HepG2 (cell line): ENCODE measurements around the gene CREM.

Experiments used
- CSRNP1 ChIP-seq: sonication (generic); formaldehyde crosslinking; IDR thresholded peaks from 2 replicates; pipeline ENCODE4 v1.8.1; 2023; ENCODE audit warnings: mild to moderate bottlenecking, missing genetic modification reagents
- EEA1 ChIP-seq: sonication (generic); formaldehyde crosslinking; IDR thresholded peaks from 2 replicates; pipeline ENCODE4 v1.5.1; 2020; ENCODE audit warnings: mild to moderate bottlenecking, missing genetic modification reagents, borderline replicate concordance
- EZH2 ChIP-seq: conservative IDR thresholded peaks from 2 replicates; pipeline ENCODE4 v1.6.1; 2012; ENCODE audit warnings: mild to moderate bottlenecking, low read depth, low read length, moderate library complexity
- FOXK2 ChIP-seq: fragments of 450-650 bp; IDR thresholded peaks from 2 replicates; pipeline ENCODE4 v1.6.1; 2016
- KLF13 ChIP-seq: sonication (generic); formaldehyde crosslinking; IDR thresholded peaks from 2 replicates; pipeline ENCODE4 v1.4.0; 2020; ENCODE audit warnings: mild to moderate bottlenecking, missing genetic modification reagents
- NFYB ChIP-seq: sonication (generic); formaldehyde crosslinking; IDR thresholded peaks from 2 replicates; pipeline ENCODE4 v1.4.0; 2020; ENCODE audit warnings: missing genetic modification reagents
- NRL ChIP-seq: sonication (generic); formaldehyde crosslinking; IDR thresholded peaks from 2 replicates; pipeline ENCODE4 v1.5.0; 2020; ENCODE audit warnings: missing genetic modification reagents, mild to moderate bottlenecking, moderate library complexity, borderline replicate concordance
- TCF7 ChIP-seq: sonication (generic); IDR thresholded peaks from 2 replicates; pipeline ENCODE4 v1.6.1; 2016; ENCODE audit warnings: antibody characterized with exemption, low read depth
- ZNF326 ChIP-seq: sonication (generic); formaldehyde crosslinking; IDR thresholded peaks from 2 replicates; pipeline ENCODE4 v1.4.0; 2020; ENCODE audit warnings: missing genetic modification reagents, borderline replicate concordance
- TF ChIP-seq, protein P1 (sequence below): sonication (generic); formaldehyde crosslinking; IDR thresholded peaks from 2 replicates; pipeline ENCODE4 v1.5.0; 2020; ENCODE audit warnings: mild to moderate bottlenecking, missing genetic modification reagents, moderate library complexity
- TF ChIP-seq, protein P2 (sequence below): sonication (generic); formaldehyde crosslinking; IDR thresholded peaks from 2 replicates; pipeline ENCODE4 v1.4.0; 2020; ENCODE audit warnings: low read depth, missing genetic modification reagents

GRCh38 chr10:35194906-35195305, 68.3 kb downstream of the CREM start:
- no peak for TF ChIP-seq FOXK2
- TF ChIP-seq KLF13 (CRISPR knock-in tag) = no peak
- TF ChIP-seq EZH2 = no peak
- no peak for TF ChIP-seq CSRNP1 (CRISPR knock-in tag)
- TF ChIP-seq NFYB (CRISPR knock-in tag) = no peak
- TF ChIP-seq ZNF326 (CRISPR knock-in tag) = no peak
- TF ChIP-seq, protein P1, sequence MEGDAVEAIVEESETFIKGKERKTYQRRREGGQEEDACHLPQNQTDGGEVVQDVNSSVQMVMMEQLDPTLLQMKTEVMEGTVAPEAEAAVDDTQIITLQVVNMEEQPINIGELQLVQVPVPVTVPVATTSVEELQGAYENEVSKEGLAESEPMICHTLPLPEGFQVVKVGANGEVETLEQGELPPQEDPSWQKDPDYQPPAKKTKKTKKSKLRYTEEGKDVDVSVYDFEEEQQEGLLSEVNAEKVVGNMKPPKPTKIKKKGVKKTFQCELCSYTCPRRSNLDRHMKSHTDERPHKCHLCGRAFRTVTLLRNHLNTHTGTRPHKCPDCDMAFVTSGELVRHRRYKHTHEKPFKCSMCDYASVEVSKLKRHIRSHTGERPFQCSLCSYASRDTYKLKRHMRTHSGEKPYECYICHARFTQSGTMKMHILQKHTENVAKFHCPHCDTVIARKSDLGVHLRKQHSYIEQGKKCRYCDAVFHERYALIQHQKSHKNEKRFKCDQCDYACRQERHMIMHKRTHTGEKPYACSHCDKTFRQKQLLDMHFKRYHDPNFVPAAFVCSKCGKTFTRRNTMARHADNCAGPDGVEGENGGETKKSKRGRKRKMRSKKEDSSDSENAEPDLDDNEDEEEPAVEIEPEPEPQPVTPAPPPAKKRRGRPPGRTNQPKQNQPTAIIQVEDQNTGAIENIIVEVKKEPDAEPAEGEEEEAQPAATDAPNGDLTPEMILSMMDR (CRISPR knock-in tag) = no peak
- no peak for TF ChIP-seq NRL (CRISPR knock-in tag)
- TF ChIP-seq, protein P2, sequence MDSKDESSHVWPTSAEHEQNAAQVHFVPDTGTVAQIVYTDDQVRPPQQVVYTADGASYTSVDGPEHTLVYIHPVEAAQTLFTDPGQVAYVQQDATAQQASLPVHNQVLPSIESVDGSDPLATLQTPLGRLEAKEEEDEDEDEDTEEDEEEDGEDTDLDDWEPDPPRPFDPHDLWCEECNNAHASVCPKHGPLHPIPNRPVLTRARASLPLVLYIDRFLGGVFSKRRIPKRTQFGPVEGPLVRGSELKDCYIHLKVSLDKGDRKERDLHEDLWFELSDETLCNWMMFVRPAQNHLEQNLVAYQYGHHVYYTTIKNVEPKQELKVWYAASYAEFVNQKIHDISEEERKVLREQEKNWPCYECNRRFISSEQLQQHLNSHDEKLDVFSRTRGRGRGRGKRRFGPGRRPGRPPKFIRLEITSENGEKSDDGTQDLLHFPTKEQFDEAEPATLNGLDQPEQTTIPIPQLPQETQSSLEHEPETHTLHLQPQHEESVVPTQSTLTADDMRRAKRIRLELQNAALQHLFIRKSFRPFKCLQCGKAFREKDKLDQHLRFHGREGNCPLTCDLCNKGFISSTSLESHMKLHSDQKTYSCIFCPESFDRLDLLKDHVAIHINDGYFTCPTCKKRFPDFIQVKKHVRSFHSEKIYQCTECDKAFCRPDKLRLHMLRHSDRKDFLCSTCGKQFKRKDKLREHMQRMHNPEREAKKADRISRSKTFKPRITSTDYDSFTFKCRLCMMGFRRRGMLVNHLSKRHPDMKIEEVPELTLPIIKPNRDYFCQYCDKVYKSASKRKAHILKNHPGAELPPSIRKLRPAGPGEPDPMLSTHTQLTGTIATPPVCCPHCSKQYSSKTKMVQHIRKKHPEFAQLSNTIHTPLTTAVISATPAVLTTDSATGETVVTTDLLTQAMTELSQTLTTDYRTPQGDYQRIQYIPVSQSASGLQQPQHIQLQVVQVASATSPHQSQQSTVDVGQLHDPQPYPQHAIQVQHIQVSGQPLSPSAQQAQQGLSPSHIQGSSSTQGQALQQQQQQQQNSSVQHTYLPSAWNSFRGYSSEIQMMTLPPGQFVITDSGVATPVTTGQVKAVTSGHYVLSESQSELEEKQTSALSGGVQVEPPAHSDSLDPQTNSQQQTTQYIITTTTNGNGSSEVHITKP = no peak
- no peak for TF ChIP-seq TCF7
- TF ChIP-seq EEA1 (CRISPR knock-in tag) = no peak
